ENCODE data around the gene RTN4.

RTN4 gene

DNA sequence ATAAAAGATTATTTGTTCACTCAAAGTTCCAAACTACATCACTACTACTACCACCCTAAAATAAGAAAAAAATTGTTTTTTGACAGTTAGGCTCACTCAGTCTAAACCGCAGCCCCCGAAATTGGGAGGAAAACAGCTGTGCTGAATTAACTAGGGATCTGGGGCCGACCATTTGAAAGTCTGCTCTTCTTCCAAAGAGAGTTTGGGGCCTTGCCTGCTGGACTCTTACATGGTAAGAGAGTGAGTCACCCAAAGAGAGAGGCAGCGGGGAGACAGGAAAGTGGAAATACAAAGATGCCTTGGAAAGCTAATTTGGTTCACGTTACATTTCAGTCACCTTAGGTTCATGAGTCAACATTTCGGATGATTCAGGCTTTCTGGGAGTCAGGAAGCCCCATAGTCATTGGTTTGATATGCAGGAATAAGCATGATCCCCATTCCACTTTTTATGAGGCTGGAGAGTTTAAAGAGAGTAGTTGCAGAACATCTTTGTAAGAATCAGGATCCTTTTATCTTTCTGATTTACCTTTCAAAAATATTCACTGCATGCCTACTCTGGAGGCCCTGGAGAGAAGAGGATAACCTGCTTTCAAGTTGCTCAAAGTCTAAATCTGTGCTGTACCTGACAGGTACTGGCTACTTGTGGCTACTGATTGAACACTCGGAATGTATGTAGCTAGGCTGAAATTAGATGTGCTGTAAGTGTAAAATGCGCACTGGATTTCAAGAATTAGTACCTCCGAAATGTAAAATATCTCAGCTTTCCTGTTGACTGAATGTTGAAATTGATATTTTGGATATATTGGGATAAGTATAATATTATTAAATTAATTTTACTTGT lies 995 bp upstream of the RTN4 start:
- peak; percentile 12 for DNase-seq (ENCODE audit: extremely low spot score)
- ChIA-PET POLR2A (interaction anchor here (0.6 to 4.2 kb wide), 25 partner anchors 7 to 328 kb away, joined by 3 to 40 read pairs (median 5); partner anchors contain the start of genes CLHC1 and RPS27A), CTCF (interaction anchor here (0.8 to 1.4 kb wide), 3 partner anchors 36 to 124 kb away, joined by 3 to 5 read pairs (median 4); no protein-coding TSS in a partner anchor)
- TF ChIP-seq BHLHE40 (IDR thresholded peaks at IDR 0.05; ENCODE audit: borderline replicate concordance) (no peak), TARDBP (IDR thresholded peaks at IDR 0.05) (no peak), FOXK2 (IDR thresholded peaks at IDR 0.05) (no peak), L3MBTL2 (conservative IDR thresholded peaks at IDR 0.05) (no peak)

DNA sequence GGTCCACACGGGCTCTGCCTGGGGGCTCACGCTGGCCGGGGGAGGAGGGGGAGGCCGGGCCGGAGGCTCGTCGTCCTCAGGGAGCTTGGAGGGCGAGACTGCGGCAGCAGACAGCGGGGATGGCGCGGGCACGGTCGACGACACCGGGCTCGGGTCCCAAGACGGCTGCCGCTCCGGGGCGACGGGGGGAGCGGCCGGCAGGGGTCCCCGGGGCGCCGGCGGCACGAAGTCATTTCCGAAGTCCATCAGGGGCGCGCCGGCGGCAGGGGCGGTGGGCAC lies 491 bp downstream of the RTN4 start:
- DNase-seq (ENCODE audit: extremely low spot score) = peak; percentile 31
- ChIA-PET CTCF (interaction anchor here (1.1 to 1.8 kb wide), 4 partner anchors 15 to 125 kb away, joined by 3 to 4 read pairs (median 4); no protein-coding TSS in a partner anchor), POLR2A (interaction anchor here (1.0 to 4.2 kb wide), 14 partner anchors 8 to 183 kb away, joined by 3 to 40 read pairs (median 5); partner anchors contain the start of genes CLHC1 and RPS27A)
- TF ChIP-seq L3MBTL2 (conservative IDR thresholded peaks at IDR 0.05) (no peak), FOXA1 (IDR thresholded peaks at IDR 0.05) (no peak), NFRKB (IDR thresholded peaks at IDR 0.05) (no peak), SP1 (IDR thresholded peaks at IDR 0.05) (no peak), SUZ12 (IDR thresholded peaks at IDR 0.05) (no peak), ZNF384 (IDR thresholded peaks at IDR 0.05) (no peak), FOXM1 (IDR thresholded peaks at IDR 0.05; ENCODE audit: borderline replicate concordance) (no peak), FOXK2 (IDR thresholded peaks at IDR 0.05) (no peak), TARDBP (IDR thresholded peaks at IDR 0.05) (no peak), LEF1 (IDR thresholded peaks at IDR 0.05; ENCODE audit: borderline replicate concordance) (no peak), CTBP1 (IDR thresholded peaks at IDR 0.05; ENCODE audit: borderline replicate concordance) (no peak), BHLHE40 (IDR thresholded peaks at IDR 0.05; ENCODE audit: borderline replicate concordance) (no peak), HDGF (IDR thresholded peaks at IDR 0.05; ENCODE audit: borderline replicate concordance) (no peak), ARNT (IDR thresholded peaks at IDR 0.05) (no peak), ELF4 (IDR thresholded peaks at IDR 0.05) (no peak)
- TF ChIP-seq, protein P1, sequence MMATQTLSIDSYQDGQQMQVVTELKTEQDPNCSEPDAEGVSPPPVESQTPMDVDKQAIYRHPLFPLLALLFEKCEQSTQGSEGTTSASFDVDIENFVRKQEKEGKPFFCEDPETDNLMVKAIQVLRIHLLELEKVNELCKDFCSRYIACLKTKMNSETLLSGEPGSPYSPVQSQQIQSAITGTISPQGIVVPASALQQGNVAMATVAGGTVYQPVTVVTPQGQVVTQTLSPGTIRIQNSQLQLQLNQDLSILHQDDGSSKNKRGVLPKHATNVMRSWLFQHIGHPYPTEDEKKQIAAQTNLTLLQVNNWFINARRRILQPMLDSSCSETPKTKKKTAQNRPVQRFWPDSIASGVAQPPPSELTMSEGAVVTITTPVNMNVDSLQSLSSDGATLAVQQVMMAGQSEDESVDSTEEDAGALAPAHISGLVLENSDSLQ (IDR thresholded peaks at IDR 0.05) = no peak

DNA sequence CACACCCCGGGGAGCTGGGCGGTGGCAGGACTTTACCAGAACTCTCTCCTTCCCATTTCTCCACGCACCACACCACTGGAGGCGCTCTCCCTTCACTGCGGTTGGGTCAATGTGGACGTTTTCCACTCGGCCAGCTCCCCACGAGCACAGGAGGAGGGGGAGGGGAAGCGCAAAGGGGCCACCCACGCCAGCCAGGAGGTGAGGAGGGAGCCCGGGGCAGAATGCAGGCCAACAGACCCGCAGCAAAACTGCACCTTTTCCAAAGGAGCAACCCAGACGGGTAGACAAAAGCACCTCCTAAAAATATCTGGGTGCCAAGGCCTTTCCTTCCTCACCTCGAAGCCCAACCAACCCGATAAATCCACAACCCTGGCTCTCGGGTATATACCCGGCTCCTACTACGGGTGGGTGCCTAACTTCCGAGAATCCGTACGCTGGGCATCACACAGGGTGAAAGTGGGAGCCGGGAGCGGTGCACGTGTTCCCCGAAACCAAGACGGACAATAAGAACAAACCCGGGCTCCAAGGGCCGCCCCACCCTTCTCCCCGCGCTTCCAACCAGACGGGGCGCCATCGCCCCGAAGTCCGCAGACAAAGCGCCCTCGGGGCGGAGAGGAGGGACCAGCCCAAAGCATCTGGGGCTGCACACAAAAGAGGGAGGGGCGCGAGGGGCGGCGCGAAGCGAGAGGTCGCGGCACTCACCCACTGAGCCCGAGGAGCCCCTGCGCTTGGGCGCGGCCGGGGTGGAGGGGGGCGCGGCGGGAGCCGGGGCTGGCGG lies 1.0 kb downstream of the RTN4 start:
- TF ChIP-seq TARDBP (IDR thresholded peaks at IDR 0.05) (peak; percentile 91), NFRKB (IDR thresholded peaks at IDR 0.05) (no peak)
- DNase-seq (ENCODE audit: extremely low spot score) = peak; percentile 60
- POLR2A ChIA-PET = interaction anchor here (1.0 to 4.2 kb wide), 11 partner anchors 7 to 149 kb away, joined by 3 to 40 read pairs (median 5); no protein-coding TSS in a partner anchor
- CTCF ChIA-PET = interaction anchor here (0.6 to 1.8 kb wide), 13 partner anchors 9 to 122 kb away, joined by 3 to 16 read pairs (median 3); no protein-coding TSS in a partner anchor

DNA sequence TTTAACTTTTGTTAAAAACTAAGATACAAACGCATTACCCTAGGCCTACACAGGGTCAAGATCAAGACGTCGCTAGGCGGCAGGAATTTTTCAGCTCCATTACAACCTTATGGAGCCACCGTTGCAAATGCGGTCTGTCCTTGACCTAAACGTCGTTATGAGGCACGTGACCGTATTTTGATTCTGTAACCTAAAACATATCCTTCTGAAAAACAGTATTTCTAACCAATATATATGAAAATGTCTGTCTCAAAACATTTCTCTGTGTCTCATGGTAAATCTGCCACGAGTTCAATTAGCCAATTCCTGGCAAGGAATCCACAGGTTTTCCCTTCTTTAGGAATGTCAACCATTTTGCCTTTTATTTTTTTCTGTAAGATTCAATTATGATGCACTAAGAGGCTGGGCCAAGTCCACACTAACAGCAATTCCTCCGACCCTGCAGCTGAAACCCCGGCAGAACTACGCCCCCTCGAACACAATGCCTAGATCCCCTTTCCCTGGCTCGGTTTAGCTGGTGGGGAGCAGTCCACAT lies 1.7 kb downstream of the RTN4 start:
- DNase-seq (ENCODE audit: extremely low spot score) = peak; percentile 23
- ChIA-PET CTCF (interaction anchor here (0.6 to 1.8 kb wide), 12 partner anchors 9 to 122 kb away, joined by 3 to 16 read pairs (median 3); no protein-coding TSS in a partner anchor), POLR2A (interaction anchor here (0.7 to 4.2 kb wide), 8 partner anchors 9 to 149 kb away, joined by 3 to 40 read pairs (median 3); no protein-coding TSS in a partner anchor)
- TF ChIP-seq ZNF384 (IDR thresholded peaks at IDR 0.05) (no peak), FOXA1 (IDR thresholded peaks at IDR 0.05) (no peak), SP1 (IDR thresholded peaks at IDR 0.05) (no peak), TARDBP (IDR thresholded peaks at IDR 0.05) (no peak), FOXK2 (IDR thresholded peaks at IDR 0.05) (no peak), LEF1 (IDR thresholded peaks at IDR 0.05; ENCODE audit: borderline replicate concordance) (no peak), BHLHE40 (IDR thresholded peaks at IDR 0.05; ENCODE audit: borderline replicate concordance) (no peak), ARNT (IDR thresholded peaks at IDR 0.05) (no peak), ELF4 (IDR thresholded peaks at IDR 0.05) (no peak), L3MBTL2 (conservative IDR thresholded peaks at IDR 0.05) (no peak; the same call in none of the 2 replicates), NFRKB (IDR thresholded peaks at IDR 0.05) (no peak), HDGF (IDR thresholded peaks at IDR 0.05; ENCODE audit: borderline replicate concordance) (no peak), FOXM1 (IDR thresholded peaks at IDR 0.05; ENCODE audit: borderline replicate concordance) (no peak), SUZ12 (IDR thresholded peaks at IDR 0.05) (no peak)

DNA sequence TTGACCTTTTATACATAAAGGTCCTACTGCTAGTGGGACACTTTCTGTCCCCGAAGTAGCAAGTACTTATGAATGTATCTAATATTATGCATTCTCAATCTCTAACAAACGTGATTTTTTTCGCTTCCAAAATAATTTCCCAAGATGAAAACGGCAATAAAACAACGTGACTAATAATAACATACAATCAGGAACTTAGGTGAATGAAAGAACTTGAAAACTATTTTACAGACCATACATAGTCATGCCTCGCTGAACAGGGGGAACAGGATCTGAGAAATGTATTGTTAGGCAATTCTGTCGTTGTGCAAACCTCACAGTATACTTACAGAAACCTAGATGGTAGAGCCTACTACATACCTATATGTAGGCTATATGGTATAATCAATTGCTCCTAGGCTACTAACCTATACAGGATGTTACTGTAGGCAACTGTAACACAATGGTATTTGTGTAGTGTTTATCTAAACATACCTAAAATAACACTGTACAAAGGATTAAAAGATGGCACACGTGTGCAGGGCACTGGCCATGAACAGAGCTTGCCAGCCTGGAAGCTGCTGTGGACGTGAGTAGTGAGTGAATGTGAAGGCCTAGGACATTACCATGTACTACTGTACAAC lies 2.5 kb downstream of the RTN4 start:
- CTCF ChIA-PET = interaction anchor here (1.1 to 1.8 kb wide), 6 partner anchors 10 to 123 kb away, joined by 3 to 16 read pairs (median 4); no protein-coding TSS in a partner anchor
- no peak for TF ChIP-seq SP1 (IDR thresholded peaks at IDR 0.05)
- no peak for TF ChIP-seq HDGF (IDR thresholded peaks at IDR 0.05; ENCODE audit: borderline replicate concordance)
- no peak for TF ChIP-seq L3MBTL2 (conservative IDR thresholded peaks at IDR 0.05)
- TF ChIP-seq BHLHE40 (IDR thresholded peaks at IDR 0.05; ENCODE audit: borderline replicate concordance) = no peak
- no peak for TF ChIP-seq NFRKB (IDR thresholded peaks at IDR 0.05)
- TF ChIP-seq LEF1 (IDR thresholded peaks at IDR 0.05; ENCODE audit: borderline replicate concordance) = no peak
- TF ChIP-seq, protein P1 (IDR thresholded peaks at IDR 0.05) = no peak
- no peak for TF ChIP-seq FOXA1 (IDR thresholded peaks at IDR 0.05)
- no peak for TF ChIP-seq TARDBP (IDR thresholded peaks at IDR 0.05)
- no peak for DNase-seq (ENCODE audit: extremely low spot score)
- POLR2A ChIA-PET = interaction anchor here (0.7 to 4.2 kb wide), 7 partner anchors 10 to 148 kb away, joined by 3 to 40 read pairs (median 3); no protein-coding TSS in a partner anchor

All from HEK293T (cell line).